NCI-H526 treated with DMSO at 0.1 percent for 48 hours (cell line): Measurements from ENCODE around the gene CD82.

Experiments
- DNase-seq: peaks from one replicate; lab custom pipeline; 2025; lab: John Stamatoyannopoulos, UW

The CD82 gene, protein sequence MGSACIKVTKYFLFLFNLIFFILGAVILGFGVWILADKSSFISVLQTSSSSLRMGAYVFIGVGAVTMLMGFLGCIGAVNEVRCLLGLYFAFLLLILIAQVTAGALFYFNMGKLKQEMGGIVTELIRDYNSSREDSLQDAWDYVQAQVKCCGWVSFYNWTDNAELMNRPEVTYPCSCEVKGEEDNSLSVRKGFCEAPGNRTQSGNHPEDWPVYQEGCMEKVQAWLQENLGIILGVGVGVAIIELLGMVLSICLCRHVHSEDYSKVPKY

DNA sequence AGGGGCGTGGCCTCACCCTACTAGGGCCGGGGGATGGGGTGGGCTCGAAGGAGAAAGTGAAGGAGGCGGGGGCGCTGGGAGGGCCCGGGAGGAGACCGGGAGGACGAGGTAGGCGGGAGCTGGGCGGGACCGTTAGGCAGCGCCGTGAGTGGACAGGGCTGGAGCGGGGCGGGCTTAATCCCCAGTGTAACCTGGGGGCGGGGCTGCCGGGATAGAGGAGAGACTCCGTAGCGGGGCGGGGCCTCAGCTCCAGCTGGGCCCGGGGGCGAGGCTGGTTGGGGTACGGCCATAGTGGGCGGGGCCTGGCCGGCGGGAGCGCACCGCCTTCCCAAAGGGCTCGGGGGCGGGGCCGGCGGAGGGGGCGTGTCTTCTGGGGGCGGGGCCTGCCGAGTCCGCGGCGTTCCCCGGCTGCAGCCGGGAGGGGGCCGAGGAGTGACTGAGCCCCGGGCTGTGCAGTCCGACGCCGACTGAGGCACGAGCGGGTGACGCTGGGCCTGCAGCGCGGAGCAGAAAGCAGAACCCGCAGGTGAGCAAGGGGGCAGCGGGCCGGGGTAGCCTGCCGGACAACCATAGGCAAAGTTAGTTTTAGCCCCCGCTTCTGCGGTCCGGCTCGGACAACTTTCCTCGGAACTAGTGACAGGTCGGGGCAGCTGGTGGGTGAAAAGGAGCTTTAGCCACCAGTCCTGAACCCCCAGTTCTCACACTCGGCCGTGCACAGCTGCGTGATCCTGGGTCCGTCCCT is at the start of gene CD82:
Gene CD82, plus strand, starts transcription at position 453 of the 742 bp plus-strand sequence. CDS start 29,000 bp downstream, outside the sequence.
- DNase-seq, result peak; percentile 93

DNA sequence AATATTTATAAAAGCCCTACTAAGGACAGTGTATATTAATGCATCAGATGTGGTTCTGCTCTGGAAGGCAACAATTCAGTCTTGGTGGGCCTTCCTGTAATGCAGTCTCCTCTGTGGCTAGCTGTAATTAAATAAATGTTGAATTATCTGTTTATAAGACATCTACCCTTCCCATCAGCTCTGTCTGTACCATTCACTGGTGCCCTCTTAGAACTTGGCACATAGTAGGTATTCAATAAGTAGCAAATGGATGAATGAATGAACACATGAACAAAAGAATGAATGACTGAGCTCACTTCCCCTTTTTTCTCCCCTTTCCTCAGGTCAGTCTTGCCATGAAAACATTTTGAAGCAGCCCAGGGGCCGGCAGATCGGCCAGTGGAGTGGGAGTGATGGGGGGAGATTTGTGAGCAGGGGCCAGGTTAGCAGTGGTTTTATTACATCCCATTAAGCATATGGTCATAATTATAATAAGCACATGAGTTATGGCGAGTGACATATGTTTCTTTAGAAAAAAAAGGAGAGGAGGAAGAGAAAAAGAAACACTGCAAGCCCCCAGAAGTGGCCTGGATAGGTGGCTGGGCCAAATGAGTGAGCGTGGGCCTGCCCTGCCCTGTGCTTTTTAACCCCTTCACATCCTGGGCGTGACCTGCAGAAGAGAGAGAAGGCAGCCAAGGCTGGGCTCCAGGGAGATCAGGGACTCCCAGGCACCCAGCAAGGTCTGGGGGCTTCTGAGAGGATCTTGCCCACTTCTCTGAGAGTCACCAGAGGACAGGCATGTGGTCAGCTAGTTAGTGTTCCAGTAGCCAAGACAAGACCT is 48.6 kb upstream of the CD82 start:
- DNase-seq, result no peak

DNA sequence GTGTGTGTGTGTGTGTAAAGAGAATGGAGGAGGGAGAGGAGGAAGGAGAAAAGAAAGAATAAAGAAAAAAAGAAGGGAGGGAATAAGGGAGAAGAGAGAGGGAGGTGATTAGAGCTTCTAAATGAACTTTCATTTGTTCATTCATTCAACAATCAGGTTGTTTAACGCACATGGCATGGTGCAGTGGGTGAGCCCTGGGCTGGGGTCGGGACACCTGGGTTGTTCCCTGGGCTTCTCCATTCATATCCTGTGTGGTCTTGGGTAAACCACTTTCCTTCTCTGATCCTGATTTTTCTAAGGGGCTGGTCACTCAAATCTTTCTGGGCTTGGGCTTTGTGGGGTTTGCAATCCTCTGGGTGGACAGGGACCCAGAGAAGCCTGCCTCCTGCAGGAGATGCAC is 47.9 kb upstream of the CD82 start:
- no peak for DNase-seq

DNA sequence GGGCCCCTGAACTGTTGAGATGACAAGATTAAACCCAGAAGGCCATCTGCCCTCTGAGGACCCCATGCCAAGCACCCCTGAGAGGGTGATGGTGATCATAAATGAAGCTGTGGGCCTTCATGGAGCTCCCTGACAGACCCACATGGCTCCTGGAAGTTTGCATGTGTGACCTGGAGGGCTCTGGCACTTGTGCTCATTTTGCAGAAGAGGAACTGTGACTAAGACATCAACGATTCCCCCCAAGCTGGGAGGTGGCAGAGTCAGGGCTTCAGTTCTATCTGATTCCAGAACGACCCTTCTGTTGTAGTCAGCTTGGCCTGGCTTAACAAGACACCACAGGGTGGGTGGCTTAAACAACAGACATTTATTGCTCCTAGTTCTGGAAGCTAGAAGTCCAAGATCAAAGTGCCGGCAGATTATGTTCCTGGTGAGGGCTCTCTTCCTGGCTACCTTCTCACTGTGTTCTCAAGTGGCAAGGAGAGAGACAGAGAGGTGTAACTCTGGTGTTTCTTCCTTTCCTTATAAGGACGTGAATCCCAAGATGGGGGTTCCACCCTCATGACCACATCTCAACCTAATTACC is 46.4 kb upstream of the CD82 start:
- DNase-seq, result no peak

DNA sequence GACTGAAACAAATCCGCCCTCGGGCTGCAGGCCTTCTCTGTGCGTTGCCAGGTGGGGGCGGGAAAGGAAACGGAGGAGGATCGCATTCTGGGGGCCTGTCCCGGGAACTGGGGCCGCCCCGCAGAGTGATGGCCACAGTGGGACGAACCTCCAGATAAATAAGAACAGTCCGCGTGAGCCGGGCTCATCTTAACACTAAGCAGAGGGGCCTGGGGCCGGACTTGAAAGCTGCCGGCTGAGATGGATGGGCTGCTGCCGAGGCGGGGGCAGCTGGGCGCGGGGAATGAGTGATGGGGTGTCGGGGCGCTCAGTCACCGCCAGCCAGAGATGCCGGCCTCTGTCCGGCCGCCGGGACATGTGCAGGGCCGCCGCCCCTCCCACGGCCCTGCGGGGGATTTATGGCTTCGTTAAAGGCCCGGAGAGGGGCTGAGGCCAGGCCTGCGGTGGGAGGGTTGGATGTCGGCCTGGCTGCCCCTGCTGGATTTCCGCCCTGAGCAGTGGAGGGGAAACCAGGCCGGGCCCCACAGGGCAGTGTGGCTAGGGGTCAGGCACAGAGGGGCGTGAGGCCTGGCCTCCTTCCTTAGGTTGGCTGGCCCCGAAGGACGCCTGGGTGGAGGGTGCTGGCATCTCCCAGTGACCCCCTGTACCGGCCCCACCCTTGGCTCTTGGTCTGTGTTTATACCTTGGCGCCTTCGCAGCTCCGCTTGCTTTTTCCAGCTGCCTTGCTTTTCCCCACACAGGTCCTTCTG is 45.3 kb upstream of the CD82 start:
- DNase-seq, result no peak

DNA sequence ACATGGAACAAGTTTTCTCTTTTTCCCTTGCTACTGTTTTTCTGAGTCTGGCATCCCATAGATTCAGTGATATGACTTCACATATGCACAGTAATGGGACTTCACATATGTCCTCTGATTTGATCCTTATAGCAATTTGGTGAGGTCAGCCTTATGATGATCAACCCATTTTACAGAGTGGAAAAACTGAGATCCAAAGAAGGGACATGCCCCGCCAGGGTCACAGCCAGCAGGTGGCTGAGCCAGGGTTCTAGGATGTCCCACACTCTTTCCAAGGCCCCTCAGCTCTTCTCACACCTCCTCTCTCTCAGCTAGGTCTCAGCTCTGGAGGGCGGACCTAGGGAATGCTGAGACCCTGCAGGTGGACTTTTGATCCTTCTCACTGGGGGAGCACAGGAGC is 44.3 kb upstream of the CD82 start:
- no peak for DNase-seq

DNA sequence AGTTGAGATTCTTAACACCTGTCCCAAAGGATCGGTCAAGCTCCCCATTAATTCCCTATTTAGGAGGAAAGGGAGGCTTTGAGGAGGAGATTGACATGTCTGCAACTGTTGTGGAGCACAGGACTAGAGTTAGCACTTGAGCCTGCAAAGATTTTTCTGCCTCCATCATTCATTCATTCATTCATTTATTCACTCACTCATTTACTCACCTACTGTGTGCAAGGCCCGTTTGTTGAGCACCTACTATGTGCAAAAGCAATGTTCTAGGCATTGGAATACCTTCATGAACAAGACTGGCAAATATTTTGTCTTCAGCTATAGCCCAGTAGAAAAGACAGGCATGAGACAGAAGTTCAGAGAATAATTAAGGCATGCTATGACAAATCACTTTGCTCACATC is 43.2 kb upstream of the CD82 start:
- DNase-seq, result no peak

DNA sequence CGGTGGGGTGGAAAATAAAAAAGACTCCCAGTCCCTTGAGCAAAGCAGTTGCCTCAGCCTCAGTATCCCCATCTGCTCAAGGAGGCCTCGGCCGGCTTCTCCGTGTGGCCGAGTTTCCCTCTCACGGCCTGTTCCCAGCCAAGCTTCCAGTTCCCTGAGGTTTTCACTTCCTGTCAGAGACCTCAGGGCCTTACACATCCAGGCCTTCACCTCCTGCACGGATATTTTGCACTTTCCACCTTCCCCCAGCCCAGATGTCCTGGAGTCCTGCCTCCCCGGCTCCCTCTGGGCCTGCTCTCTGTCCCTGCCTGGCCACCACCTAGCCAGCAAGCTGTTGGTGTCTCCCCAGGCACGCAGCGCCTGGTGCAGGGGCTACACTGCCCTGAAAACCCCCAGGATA is 41.1 kb upstream of the CD82 start:
- DNase-seq, result no peak

DNA sequence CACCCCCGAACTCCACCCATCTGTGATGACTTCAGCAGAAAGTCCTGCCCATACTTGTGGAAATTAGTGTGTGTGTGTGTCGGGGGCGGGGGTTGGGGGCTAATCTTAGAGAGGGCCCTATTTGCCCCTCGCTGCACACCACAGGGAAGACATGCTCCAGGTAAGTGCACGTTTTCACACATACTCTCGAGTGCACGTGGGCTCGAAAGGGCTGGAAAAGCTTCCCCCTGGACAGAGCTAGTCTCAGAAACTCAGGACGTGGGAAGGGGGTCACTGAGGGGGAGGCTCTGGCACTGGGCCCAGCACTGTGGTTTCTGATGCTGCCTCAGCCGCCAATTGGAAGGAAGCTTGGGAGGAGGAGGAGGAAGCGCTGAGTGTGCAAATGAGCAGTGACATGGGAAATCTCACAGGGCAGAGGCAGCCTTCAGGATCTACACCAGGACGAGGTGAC is 40.7 kb upstream of the CD82 start:
- DNase-seq, result no peak

DNA sequence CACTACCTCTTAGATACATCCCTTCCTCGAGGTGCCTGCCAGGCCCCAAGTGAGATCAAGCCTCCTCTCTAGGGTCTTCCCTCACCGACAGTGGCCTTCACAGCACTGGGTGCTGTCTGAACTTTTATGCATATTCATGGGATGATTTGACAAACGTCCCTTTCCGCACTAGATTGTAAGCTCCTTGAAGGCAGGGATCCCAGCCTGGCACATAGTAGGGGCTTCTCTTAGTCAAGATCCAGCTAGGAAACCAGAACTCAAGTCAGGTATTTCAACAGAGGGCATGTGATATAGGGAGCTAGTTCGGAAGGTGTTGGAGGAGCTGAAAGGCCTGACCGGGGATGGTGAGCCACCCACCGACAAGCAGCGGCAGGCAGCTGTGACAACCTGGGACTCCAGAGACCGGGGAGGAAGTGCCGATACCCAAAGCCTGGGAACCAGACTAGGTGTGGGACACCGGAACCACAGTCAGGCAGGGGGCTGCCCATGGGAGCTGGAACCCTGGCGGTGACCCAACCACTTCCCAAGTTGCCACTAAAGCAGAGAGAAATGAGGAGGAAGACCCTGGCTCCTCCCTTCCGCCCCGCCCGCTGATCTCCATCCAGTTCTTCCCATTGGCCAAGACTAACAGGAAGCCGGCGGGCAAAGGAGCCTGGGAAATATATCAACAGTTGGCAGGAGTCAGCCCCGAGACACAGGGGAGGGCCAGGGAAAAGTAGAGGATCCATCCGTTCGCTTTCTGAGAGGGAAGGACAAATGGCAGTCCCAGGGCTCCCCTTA is 39.8 kb upstream of the CD82 start:
- DNase-seq, result no peak

DNA sequence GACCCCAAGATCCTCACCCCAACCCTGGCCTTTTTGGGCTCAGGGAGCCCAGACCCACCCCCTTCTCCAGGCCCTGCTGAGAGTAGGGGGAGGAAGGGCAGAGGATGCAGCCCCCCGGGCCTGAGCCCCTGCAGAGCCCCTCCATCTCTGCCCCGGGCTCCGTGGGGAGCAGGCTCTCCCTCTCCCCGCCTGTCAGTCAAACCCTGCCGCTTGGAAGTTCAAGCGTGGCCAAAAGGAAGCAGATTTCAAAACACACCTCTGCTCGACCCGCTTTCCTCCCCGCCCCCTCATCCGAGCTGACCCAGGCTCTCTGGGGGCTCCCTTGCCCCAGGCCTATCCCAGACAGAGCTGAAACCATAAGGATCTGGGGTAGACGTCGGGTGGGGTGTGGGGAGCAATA is 39.0 kb upstream of the CD82 start:
- no peak for DNase-seq

DNA sequence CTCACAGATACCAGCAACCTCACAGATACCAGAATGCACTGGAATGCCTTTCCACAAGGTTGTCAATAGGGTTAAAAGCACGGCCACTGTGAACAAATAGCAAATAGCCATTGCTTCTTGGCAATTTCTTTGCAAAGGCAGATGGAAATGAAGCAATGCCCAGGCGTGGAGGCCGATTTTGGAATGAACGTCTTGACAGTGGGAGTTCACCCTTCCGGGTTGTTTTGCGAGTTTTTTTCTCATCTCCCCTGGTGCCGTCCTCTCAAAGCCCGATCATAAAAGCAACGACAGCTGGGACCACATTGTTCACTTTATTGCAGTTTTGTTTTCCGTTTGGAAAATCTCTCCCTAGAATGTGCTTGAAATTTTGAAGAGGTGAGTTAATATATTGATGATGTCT is 38.0 kb upstream of the CD82 start:
- no peak for DNase-seq

DNA sequence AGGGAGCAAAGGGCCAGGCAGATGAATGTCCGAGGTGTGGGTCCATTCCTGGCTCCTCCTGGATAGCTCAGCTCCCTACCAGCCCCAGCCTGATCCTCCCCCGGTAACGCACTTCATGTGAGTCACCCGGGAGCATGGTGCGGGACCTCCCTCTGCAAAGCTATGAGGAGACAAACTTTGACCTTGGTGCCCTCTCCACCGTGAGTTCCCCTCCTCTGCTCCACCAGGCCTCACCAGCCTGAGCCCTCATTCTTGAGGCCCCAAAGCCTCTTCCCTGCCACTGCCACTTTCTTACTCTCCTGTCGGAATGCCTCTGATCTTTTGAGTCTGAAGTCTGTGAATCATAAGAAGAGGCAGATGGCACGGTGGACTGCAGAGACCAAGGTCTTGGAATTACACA is 37.4 kb upstream of the CD82 start:
- DNase-seq, result no peak

DNA sequence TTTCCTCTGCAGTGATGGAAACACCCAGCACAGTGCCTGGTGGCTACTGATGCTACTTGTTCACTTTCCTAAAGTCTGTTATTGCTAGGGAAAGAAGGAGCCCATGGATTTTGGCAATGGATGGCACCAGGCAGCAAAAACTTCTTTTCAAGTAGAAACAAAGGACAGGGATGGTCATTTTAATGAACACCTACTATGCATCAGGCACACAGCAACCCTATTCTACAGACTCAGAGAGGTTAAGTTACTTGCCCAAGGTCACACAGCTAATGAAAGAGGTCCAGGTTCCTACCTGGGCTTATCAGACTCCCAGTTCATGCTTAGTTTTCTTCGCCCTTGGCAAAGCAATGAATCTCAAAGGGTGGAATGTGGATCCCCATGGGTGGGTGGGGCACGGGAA is 36.9 kb upstream of the CD82 start:
- no peak for DNase-seq

DNA sequence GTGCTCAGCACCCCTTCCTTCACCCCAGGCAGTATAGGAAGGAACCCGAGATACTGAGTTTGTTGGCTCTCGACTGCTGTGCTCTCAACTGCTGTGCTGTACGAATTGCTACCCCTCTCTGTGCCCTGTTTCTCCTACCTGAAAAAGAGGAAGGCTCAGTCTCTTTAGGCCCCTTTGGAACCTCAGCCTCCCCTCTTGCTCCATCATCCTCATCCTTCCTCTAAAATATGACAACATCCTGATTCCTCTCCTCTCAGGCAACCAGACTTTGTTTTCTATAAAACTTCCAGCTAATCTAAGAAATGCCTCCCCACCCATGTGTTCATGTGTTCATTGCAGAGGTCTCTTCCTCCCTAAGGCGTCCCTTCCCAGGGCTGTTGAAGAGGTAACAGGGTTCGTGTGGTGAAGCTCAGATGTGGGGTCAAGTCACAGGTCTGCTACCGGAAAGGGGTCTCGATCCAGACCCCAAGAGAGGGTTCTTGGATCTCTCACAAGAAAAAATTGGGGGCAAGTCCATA is 35.5 kb upstream of the CD82 start:
- no peak for DNase-seq

DNA sequence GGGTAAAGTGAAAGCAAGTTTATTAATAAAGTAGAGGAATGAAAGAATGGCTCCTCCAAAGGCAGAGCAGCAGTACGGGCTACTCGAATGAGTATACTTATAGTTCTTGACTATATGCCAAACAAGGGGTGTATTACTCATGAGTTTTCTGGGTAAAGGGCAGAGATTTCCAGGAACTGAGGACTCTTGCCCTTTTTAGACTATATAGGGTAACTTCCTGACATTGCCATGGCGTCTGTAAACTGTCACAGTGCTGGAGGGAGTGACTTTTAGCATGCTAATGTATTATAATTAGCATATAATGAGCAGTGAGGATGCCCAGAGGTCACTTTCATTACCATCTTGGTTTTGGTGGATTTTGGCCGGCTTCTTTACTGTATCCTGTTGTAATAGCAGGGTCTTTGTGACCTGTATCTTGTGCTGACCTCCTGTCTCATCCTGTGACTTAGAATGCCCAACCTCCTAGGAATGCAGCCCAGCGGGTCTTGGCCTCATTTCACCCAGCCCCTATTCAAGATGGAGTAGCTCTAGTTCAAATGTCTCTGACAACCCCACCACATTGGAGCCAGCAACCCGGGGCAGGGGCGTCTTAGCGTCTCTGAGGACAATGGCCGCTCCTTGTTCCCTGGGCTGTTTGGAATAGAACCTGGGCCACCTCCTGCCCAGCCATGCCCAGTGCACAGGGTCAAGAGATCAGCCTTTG is 34.9 kb upstream of the CD82 start:
- no peak for DNase-seq

DNA sequence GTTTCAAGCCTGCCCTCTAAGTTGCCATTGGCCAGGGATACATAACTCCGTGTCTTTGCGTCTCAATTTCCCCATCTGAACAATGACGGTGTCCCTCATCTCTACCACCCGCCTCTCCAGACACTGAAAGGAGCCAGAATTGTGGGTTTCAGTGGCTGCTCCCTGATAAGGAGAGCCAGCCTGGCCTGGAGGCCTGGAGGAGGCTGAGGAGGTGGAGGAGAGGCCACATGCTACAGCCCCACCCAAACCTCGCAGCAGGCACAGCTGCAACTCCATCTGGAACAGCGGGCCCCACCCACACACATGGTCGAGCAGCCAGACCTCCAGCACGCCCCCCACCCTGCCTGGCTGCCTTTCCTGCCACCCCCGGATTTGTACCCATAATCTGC is 34.4 kb upstream of the CD82 start:
- no peak for DNase-seq

DNA sequence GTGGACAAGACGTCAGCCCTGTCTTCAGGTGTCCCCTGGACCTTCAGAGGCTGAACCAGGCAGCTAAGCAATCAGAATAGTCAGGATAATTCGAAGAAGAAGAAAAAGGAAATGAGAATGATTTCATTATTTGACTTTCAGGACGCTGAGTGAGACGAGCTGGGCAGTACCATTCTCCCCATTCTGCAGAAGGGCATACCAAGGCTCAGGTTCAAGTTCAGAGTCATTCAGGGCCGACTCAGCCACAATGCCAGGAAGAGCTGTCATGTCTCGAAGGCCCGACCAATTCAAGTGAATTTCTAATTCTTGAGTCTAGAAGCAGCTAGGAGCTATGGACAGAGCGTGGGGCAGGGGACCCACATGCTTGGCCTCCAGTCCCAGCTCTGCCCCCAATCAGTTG is 33.8 kb upstream of the CD82 start:
- DNase-seq, result no peak

DNA sequence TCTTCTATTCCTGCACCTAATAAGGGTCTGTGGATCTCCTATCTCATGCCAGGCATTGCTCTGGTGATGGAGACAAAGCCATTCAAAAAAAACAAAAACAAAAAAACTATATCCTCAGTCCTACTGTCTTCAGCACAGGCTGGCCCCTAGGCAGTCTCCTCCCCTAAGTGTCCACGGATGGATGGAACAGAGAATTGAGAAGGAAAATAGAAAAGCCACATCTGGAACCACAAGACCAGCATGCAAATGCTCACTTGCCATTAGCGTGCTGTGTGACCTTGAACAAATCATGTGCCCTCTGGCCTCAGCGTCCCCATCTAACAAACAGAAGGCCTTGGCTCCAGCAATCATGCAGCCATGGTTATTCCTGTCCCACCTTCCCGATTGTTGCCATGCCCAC is 32.7 kb upstream of the CD82 start:
- no peak for DNase-seq
